DND-41 (cell line): Measurements from ENCODE around the gene PSME3IP1.

Experiments
- ATAC-seq: fragments of 200-7000 bp; cut with Tn5 transposase; 3 replicates; pipeline ENCODE4 v1.9.1; 2021; ENCODE audit warnings: low read depth; ENCODE audit not compliant: insufficient read depth
- DNase-seq: peaks from one replicate; pipeline ENCODE4 v3.0.0-alpha.2; 2020
- H2AFZ ChIP-seq: 2 replicates; pipeline ENCODE4 v1.6.0; 2012; ENCODE audit warnings: low read depth, low read length
- H3K27ac ChIP-seq: 2 replicates; pipeline ENCODE4 v1.5.1; 2012; ENCODE audit warnings: low read length, inconsistent platforms
- H3K27me3 ChIP-seq: fragments of 200-600 bp; sonication (generic); 2 replicates; pipeline ENCODE4 v1.6.0; 2012; ENCODE audit warnings: low read length, mild to moderate bottlenecking, inconsistent platforms; ENCODE audit not compliant: insufficient read depth, poor library complexity
- H3K36me3 ChIP-seq: 2 replicates; pipeline ENCODE4 v1.5.1; 2012; ENCODE audit warnings: low read length, inconsistent platforms; ENCODE audit not compliant: insufficient read depth
- H3K4me1 ChIP-seq: 2 replicates; pipeline ENCODE4 v1.5.1; 2012; ENCODE audit warnings: mild to moderate bottlenecking, low read length; ENCODE audit not compliant: insufficient read depth
- H3K4me2 ChIP-seq: 2 replicates; pipeline ENCODE4 v1.6.0; 2012; ENCODE audit warnings: mild to moderate bottlenecking, moderate library complexity, low read length, inconsistent platforms; ENCODE audit not compliant: insufficient read depth
- H3K4me3 ChIP-seq, 2 experiments: fragments of 200-600 bp in 1 of 2; shearing (Covaris generic) in 1 of 2; 2 replicates each; pipeline ENCODE4 v1.5.1; 2012 to 2016; ENCODE audit warnings: inconsistent platforms in 2 of 2, low read length in 2 of 2, mild to moderate bottlenecking in 2 of 2, low read depth in 1 of 2, moderate library complexity in 1 of 2
- H3K79me2 ChIP-seq: 2 replicates; pipeline ENCODE4 v1.6.0; 2012; ENCODE audit warnings: low read length, inconsistent platforms; ENCODE audit not compliant: insufficient read depth
- H3K9ac ChIP-seq: 2 replicates; pipeline ENCODE4 v1.6.0; 2012; ENCODE audit warnings: low read depth, mild to moderate bottlenecking, inconsistent platforms, low read length, moderate library complexity
- H3K9me3 ChIP-seq: 2 replicates; pipeline ENCODE4 v1.5.1; 2012; ENCODE audit warnings: low read length, moderate library complexity, mild to moderate bottlenecking, inconsistent platforms; ENCODE audit not compliant: insufficient read depth, severe bottlenecking
- H4K20me1 ChIP-seq: 2 replicates; pipeline ENCODE4 v1.6.0; 2012; ENCODE audit warnings: low read length; ENCODE audit not compliant: insufficient read depth
- EZH2 ChIP-seq: IDR thresholded peaks from 3 replicates; pipeline ENCODE4 v1.6.1; 2012; ENCODE audit warnings: borderline replicate concordance, low read depth, mild to moderate bottlenecking, moderate library complexity, low read length, inconsistent platforms; ENCODE audit not compliant: severe bottlenecking
- TF ChIP-seq, protein P1 (sequence below): IDR thresholded peaks from 2 replicates; pipeline ENCODE4 v1.5.1; 2012; ENCODE audit warnings: borderline replicate concordance, low read length, moderate library complexity, mild to moderate bottlenecking; ENCODE audit not compliant: poor library complexity, severe bottlenecking; ENCODE audit errors: extremely low read depth

The PSME3IP1 gene

DNA sequence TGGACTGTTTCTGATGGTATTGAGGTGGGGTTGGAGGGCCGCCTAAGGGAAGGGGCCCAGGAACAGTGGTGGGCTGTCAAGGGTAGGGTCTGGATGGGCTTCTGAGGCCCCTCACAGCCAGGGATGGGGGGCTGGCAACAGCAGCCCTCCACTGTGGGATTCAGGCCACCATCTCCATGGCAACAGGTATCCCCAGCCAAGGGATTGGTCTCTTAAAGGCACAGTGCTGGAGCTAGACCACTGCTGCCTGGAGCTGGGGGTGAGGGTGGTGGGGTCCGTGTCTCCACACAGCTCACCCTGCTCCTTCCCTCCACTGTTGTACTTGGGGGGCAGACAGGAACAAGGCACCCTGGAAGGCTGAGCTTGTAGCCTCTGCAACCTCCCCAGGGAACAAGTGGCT lies 41.8 kb downstream of the PSME3IP1 start:
- H3K4me2 ChIP-seq = no peak overlapping the region
- H3K27ac ChIP-seq = no peak overlapping the region
- H3K9ac ChIP-seq = no peak overlapping the region
- H3K4me1 ChIP-seq = peaks cover 23% of the 10 kb centered on the region
- TF ChIP-seq EZH2 = no peak
- TF ChIP-seq, protein P1, sequence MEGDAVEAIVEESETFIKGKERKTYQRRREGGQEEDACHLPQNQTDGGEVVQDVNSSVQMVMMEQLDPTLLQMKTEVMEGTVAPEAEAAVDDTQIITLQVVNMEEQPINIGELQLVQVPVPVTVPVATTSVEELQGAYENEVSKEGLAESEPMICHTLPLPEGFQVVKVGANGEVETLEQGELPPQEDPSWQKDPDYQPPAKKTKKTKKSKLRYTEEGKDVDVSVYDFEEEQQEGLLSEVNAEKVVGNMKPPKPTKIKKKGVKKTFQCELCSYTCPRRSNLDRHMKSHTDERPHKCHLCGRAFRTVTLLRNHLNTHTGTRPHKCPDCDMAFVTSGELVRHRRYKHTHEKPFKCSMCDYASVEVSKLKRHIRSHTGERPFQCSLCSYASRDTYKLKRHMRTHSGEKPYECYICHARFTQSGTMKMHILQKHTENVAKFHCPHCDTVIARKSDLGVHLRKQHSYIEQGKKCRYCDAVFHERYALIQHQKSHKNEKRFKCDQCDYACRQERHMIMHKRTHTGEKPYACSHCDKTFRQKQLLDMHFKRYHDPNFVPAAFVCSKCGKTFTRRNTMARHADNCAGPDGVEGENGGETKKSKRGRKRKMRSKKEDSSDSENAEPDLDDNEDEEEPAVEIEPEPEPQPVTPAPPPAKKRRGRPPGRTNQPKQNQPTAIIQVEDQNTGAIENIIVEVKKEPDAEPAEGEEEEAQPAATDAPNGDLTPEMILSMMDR = no peak
- H3K79me2 ChIP-seq = no peaks in the 10 kb centered on the region
- DNase-seq (no peak), ATAC-seq (no peak)
- no peaks in the 10 kb centered on the region for H3K9me3 ChIP-seq
- no peak overlapping the region for H2AFZ ChIP-seq
- no peak overlapping the region for H3K4me3 ChIP-seq
- H3K36me3 ChIP-seq = no peaks in the 10 kb centered on the region
- no peaks in the 10 kb centered on the region; the same call in 1 of the 2 replicates for H4K20me1 ChIP-seq
- no peaks in the 10 kb centered on the region for H3K27me3 ChIP-seq

DNA sequence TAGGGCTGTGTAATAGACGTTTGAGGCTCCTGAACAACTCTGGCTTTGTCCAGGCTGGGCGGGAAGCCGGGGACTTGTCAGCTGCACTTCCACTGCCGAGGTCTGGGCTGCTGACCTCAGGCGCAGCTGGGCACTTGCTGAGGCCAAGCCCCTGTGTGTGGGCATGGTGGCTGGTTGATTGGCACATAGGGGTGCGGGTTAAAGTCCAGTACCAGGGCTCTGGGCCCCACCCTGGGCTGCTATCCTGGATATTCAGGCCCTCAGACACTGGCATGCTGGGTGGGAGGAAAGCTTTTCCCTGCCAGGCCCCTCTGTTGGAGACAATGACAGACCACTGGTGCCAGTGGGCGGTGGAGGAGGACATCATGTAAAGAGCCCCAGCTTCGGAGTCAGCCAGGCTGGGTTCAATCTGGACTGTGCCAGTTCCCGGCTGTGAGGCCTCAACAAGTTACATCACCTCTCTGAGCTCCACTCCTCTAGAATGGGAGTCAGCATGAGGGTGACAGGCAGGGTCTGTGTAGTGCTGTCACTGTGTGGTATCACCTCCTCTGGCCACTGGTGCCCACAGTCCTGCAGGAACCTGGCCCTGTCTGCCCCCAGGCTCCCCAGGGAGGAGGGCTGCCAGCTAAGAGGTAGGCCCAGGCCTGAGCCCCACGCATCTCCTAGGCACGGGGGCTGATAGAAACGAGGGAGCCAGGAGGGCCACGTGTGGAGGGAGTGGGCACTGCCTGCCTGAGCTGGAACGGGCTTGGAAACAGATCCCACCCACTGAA lies 42.5 kb downstream of the PSME3IP1 start:
- Histone ChIP-seq H3K9me3 (no peaks in the 10 kb centered on the region), H3K79me2 (no peaks in the 10 kb centered on the region), H2AFZ (no peak overlapping the region), H3K4me1 (peaks cover 23% of the 10 kb centered on the region), H3K27me3 (no peaks in the 10 kb centered on the region), H3K9ac (no peak overlapping the region), H3K4me3 (no peak overlapping the region), H4K20me1 (no peaks in the 10 kb centered on the region; the same call in 1 of the 2 replicates), H3K27ac (no peak overlapping the region), H3K4me2 (no peak overlapping the region), H3K36me3 (no peaks in the 10 kb centered on the region)
- TF ChIP-seq, protein P1 = no peak
- TF ChIP-seq EZH2 = no peak
- DNase-seq (no peak), ATAC-seq (no peak)

DNA sequence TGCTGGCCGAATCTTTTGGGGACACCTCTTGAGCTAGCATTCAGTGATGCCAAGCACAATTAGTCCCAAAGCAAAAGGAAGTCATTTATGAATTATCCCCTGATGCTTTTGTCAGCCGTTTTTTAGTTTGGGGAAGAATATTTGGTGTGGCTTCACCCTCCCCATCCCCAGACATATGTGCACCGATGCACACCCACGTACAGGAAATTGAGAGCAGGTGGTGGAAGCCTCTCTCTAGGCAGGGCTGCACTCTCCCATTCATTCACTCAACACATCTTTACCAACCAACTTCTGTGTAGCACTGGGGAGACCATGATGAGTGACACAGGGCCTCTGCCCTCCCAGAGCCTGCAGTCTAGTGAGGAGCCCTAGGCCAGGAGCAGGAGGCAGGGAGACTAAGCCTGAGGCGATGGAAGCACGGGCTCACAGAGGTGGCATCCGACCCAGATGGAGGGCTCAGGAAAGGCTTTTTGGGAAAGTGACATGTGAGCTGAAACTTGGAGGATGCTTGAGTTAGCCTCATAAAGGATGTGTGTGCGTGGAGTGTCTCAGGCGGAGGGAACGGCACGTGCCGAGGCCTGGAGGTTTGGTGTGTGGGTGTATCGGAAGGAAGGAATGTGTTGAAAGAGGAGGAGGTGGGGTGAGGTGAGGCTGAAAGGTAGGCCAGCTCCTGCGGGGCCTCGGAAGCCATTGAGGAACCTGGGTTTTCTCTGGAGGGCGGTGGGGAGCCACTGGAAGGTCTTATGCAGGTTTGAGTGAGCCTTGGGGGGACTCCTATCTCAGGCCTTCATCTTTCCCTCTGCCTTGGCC lies 43.8 kb downstream of the PSME3IP1 start:
- H4K20me1 ChIP-seq = no peaks in the 10 kb centered on the region; the same call in 1 of the 2 replicates
- H3K27ac ChIP-seq = peak overlapping the region; percentile 67
- TF ChIP-seq, protein P1 = no peak
- TF ChIP-seq EZH2 = no peak
- H3K4me1 ChIP-seq = peaks cover 23% of the 10 kb centered on the region
- no peak overlapping the region for H3K4me2 ChIP-seq
- H2AFZ ChIP-seq = no peak overlapping the region; the same call in none of the 2 replicates
- H3K36me3 ChIP-seq = no peaks in the 10 kb centered on the region
- peak; percentile 75 for ATAC-seq
- peak; percentile 45 for DNase-seq
- no peak overlapping the region for H3K4me3 ChIP-seq
- H3K9ac ChIP-seq = no peak overlapping the region
- no peaks in the 10 kb centered on the region for H3K79me2 ChIP-seq
- H3K27me3 ChIP-seq = no peaks in the 10 kb centered on the region
- H3K9me3 ChIP-seq = no peaks in the 10 kb centered on the region
